IMR-90 (cell line): ENCODE data around the gene SH3RF3. TPM values are rescaled to one million over a fixed set of nuclear protein-coding genes. Genes with fewer than 3 reads are reported as not detected.

Experiments used
- ATAC-seq: fragments of 200-7000 bp; cut with Tn5 transposase; 2 replicates; pipeline ENCODE4 v1.9.1; 2020; ENCODE audit warnings: low read depth, mild to moderate bottlenecking, moderate library complexity
- BruUV-seq: library from RNA; stranded (reverse); fragments of 400-500 nt; replicated peaks from 2 replicates; lab custom pipeline; 2021; lab: Mats Ljungman, UMichigan
- CTCF ChIA-PET: fragments of 300-600 bp; formaldehyde crosslinking; extraction: SDS; loops from one replicate; lab custom pipeline; 2021; ENCODE audit warnings: antibody characterized with exemption; lab: Yijun Ruan, JAX
- POLR2A ChIA-PET: fragments of 300-600 bp; sonication (Branson Sonifier 250); formaldehyde crosslinking; loops from one replicate; lab custom pipeline; 2022; ENCODE audit warnings: antibody characterized with exemption; ENCODE audit not compliant: unreplicated experiment; lab: Charles Lee
- DNase-seq: peaks from one replicate; pipeline ENCODE4 v3.0.0; 2013
- H2AFZ ChIP-seq: replicated peaks from 2 replicates; pipeline ENCODE3; 2013; ENCODE audit warnings: low read length, mild to moderate bottlenecking; ENCODE audit not compliant: poor library complexity
- H2AK5ac ChIP-seq: 2 replicates; pipeline ENCODE4 v1.6.1; 2013; ENCODE audit warnings: low read depth, low read length, inconsistent platforms
- H2AK9ac ChIP-seq: replicated peaks from 2 replicates; pipeline ENCODE3; 2013; ENCODE audit warnings: mild to moderate bottlenecking, low read depth, low read length, moderate library complexity; ENCODE audit not compliant: poor library complexity
- H2BK120ac ChIP-seq: 2 replicates; pipeline ENCODE4 v1.6.1; 2013; ENCODE audit warnings: low read depth, low read length, inconsistent platforms
- H2BK15ac ChIP-seq: 3 replicates; pipeline ENCODE4 v1.6.1; 2013; ENCODE audit warnings: low read depth, low read length, inconsistent platforms
- H2BK20ac ChIP-seq: 2 replicates; pipeline ENCODE4 v1.6.1; 2013; ENCODE audit warnings: low read depth, mild to moderate bottlenecking, inconsistent platforms, low read length, moderate library complexity
- H2BK5ac ChIP-seq: 2 replicates; pipeline ENCODE4 v1.6.1; 2013; ENCODE audit warnings: mild to moderate bottlenecking, low read depth, low read length, inconsistent platforms; ENCODE audit not compliant: poor library complexity, severe bottlenecking
- H3K14ac ChIP-seq: replicated peaks from 2 replicates; pipeline ENCODE4 v1.6.1; 2013; ENCODE audit warnings: low read depth, low read length, inconsistent platforms
- H3K18ac ChIP-seq: 2 replicates; pipeline ENCODE4 v1.6.1; 2013; ENCODE audit warnings: low read depth, low read length, control low read depth
- H3K23ac ChIP-seq: 2 replicates; pipeline ENCODE4 v1.6.1; 2013; ENCODE audit warnings: low read depth, low read length, inconsistent platforms
- H3K27ac ChIP-seq: 2 replicates; pipeline ENCODE4 v1.5.1; 2013; ENCODE audit warnings: mild to moderate bottlenecking, control low read depth, low read length; ENCODE audit not compliant: insufficient read depth
- H3K27me3 ChIP-seq: 2 replicates; pipeline ENCODE4 v1.6.1; 2013; ENCODE audit warnings: low read length; ENCODE audit not compliant: control insufficient read depth, insufficient read depth
- H3K36me3 ChIP-seq: 2 replicates; pipeline ENCODE4 v1.6.1; 2013; ENCODE audit warnings: low read length, mixed read lengths; ENCODE audit not compliant: control insufficient read depth, insufficient read depth
- H3K4ac ChIP-seq: 2 replicates; pipeline ENCODE4 v1.6.1; 2013; ENCODE audit warnings: low read depth, low read length, inconsistent platforms
- H3K4me1 ChIP-seq: 2 replicates; pipeline ENCODE4 v1.6.1; 2013; ENCODE audit warnings: low read length, mixed read lengths; ENCODE audit not compliant: control insufficient read depth, insufficient read depth
- H3K4me2 ChIP-seq: 2 replicates; pipeline ENCODE4 v1.6.1; 2013; ENCODE audit warnings: low read depth, mild to moderate bottlenecking, control low read depth, low read length, moderate library complexity
- H3K4me3 ChIP-seq: 2 replicates; pipeline ENCODE4 v1.5.1; 2013; ENCODE audit warnings: low read depth, mild to moderate bottlenecking, control low read depth, low read length, moderate library complexity; ENCODE audit not compliant: insufficient read depth
- H3K56ac ChIP-seq: 2 replicates; pipeline ENCODE4 v1.6.1; 2013; ENCODE audit warnings: low read length, inconsistent platforms; ENCODE audit not compliant: insufficient read depth; ENCODE audit errors: extremely low read depth
- H3K79me1 ChIP-seq, 2 experiments: 2 replicates each; pipeline ENCODE4 v1.6.1; 2013; ENCODE audit warnings: low read length in 2 of 2, inconsistent platforms in 1 of 2, low read depth in 1 of 2
- H3K9ac ChIP-seq: 2 replicates; pipeline ENCODE4 v1.6.1; 2013; ENCODE audit warnings: low read depth, low read length, control low read depth
- H3K9me1 ChIP-seq: 2 replicates; pipeline ENCODE4 v1.6.1; 2013; ENCODE audit warnings: low read length, inconsistent platforms; ENCODE audit not compliant: insufficient read depth
- H3K9me3 ChIP-seq: 2 replicates; pipeline ENCODE4 v1.6.1; 2013; ENCODE audit warnings: low read length; ENCODE audit not compliant: control insufficient read depth, insufficient read depth
- H4K20me1 ChIP-seq: 2 replicates; pipeline ENCODE4 v1.6.1; 2013; ENCODE audit warnings: low read length, inconsistent platforms; ENCODE audit not compliant: insufficient read depth
- H4K5ac ChIP-seq: 2 replicates; pipeline ENCODE4 v1.6.1; 2013; ENCODE audit warnings: mild to moderate bottlenecking, low read depth, low read length, control low read depth
- H4K8ac ChIP-seq, 2 experiments: 2 replicates each; pipeline ENCODE4 v1.6.1; 2013; ENCODE audit warnings: low read depth in 2 of 2, low read length in 2 of 2, control low read depth in 1 of 2, inconsistent platforms in 1 of 2
- H4K91ac ChIP-seq: 2 replicates; pipeline ENCODE4 v1.6.1; 2013; ENCODE audit warnings: low read depth, low read length, inconsistent platforms; ENCODE audit not compliant: insufficient read depth
- BHLHE40 ChIP-seq: fragments of 150-350 bp; IDR thresholded peaks from 2 replicates; pipeline ENCODE4 v1.6.1; 2016; ENCODE audit warnings: mild to moderate bottlenecking, low read depth, low read length
- CEBPB ChIP-seq: IDR thresholded peaks from 2 replicates; pipeline ENCODE4 v1.6.1; 2012; ENCODE audit warnings: low read depth, low read length, improper control_type of control experiment
- CHD1 ChIP-seq: IDR thresholded peaks from 2 replicates; pipeline ENCODE4 v1.6.1; 2012; ENCODE audit warnings: low read depth, low read length, improper control_type of control experiment
- FOS ChIP-seq: fragments of 150-350 bp; IDR thresholded peaks from 2 replicates; pipeline ENCODE4 v1.6.1; 2016; ENCODE audit warnings: low read depth, low read length
- MAFK ChIP-seq: IDR thresholded peaks from 2 replicates; pipeline ENCODE4 v1.6.1; 2012; ENCODE audit warnings: low read depth, low read length, improper control_type of control experiment
- MAZ ChIP-seq: IDR thresholded peaks from 2 replicates; pipeline ENCODE4 v1.6.1; 2012; ENCODE audit warnings: low read depth, mild to moderate bottlenecking, low read length, improper control_type of control experiment, moderate library complexity, borderline replicate concordance
- MXI1 ChIP-seq: IDR thresholded peaks from 2 replicates; pipeline ENCODE4 v1.6.1; 2012; ENCODE audit warnings: low read depth, mild to moderate bottlenecking, low read length, moderate library complexity, borderline replicate concordance
- NFE2L2 ChIP-seq: fragments of 150-350 bp; IDR thresholded peaks from 2 replicates; pipeline ENCODE4 v1.6.1; 2016; ENCODE audit warnings: low read depth, mild to moderate bottlenecking, low read length
- POLR2A ChIP-seq: IDR thresholded peaks from 2 replicates; pipeline ENCODE4 v1.6.1; 2012; ENCODE audit warnings: mild to moderate bottlenecking, low read depth, low read length
- RCOR1 ChIP-seq: IDR thresholded peaks from 2 replicates; pipeline ENCODE4 v1.6.1; 2012; ENCODE audit warnings: mild to moderate bottlenecking, low read length, improper control_type of control experiment; ENCODE audit not compliant: insufficient replicate concordance
- RFX5 ChIP-seq: IDR thresholded peaks from 2 replicates; pipeline ENCODE4 v1.8.0; 2012; ENCODE audit warnings: low read depth, mild to moderate bottlenecking, low read length, moderate library complexity
- SMC3 ChIP-seq: fragments of 150-350 bp; IDR thresholded peaks from 2 replicates; pipeline ENCODE4 v1.6.1; 2016; ENCODE audit warnings: low read depth, mild to moderate bottlenecking, antibody characterized with exemption, low read length, moderate library complexity
- whole genome bisulfite sequencing, 2 experiments: methylation state at CpG; one replicate each; pipeline versions ENCODE4 v1.1.5 to v1.1.7; 2013; ENCODE audit warnings: missing lambda C conversion rate in 2 of 2; ENCODE audit not compliant: insufficient read length in 1 of 2; ENCODE audit errors: extremely low coverage in 2 of 2; 5-methylcytosine and 5-hydroxymethylcytosine counted together
- dilution Hi-C: fragments of 300-500 bp; cut with HindIII; formaldehyde crosslinking; loops from one replicate; pipeline ENCODE4 v1.14.3; 2018; ENCODE audit warnings: low sequenced_read_pairs; ENCODE audit not compliant: unreplicated experiment
- in situ Hi-C: fragments of 300-500 bp; cut with MboI; formaldehyde crosslinking; loops from 3 replicates; pipeline ENCODE4 v1.14.3; 2019; ENCODE audit warnings: low sequenced_read_pairs, inconsistent platforms, mixed read lengths
- intact Hi-C: fragments of 100-400 bp; cut with micrococcal nuclease; formaldehyde crosslinking; loops from 2 replicates; pipeline ENCODE4 v1.10.0; 2022
- polyA plus RNA-seq, 3 experiments: library from polyadenylated mRNA; depleted of rRNA; stranded (reverse); fragments of >200 nt; gene quantifications; 2 replicates each; pipeline ENCODE4 v1.2.3, GENCODE V29; 2012; ENCODE audit warnings: low replicate concordance in 1 of 3
- total RNA-seq: library from RNA; depleted of rRNA; stranded (reverse); fragments of >200 nt; gene quantifications from 2 replicates; pipeline ENCODE4 v1.2.3, GENCODE V29; 2012
- TF ChIP-seq, protein P1 (sequence below): fragments of 150-350 bp; IDR thresholded peaks from 2 replicates; pipeline ENCODE4 v1.6.1; 2017; ENCODE audit warnings: mild to moderate bottlenecking, antibody characterized with exemption, low read length, low read depth
- TF ChIP-seq, protein P2 (sequence below): fragments of 150-350 bp; IDR thresholded peaks from 2 replicates; pipeline ENCODE4 v1.6.1; 2016; ENCODE audit warnings: low read depth, mild to moderate bottlenecking, low read length, moderate library complexity, borderline replicate concordance

Gene SH3RF3
- total and polyA plus RNA-seq, 2 of the 4 experiments (the other 2 are of a cell fraction), result 3.4 to 5.3 TPM

GRCh38 chr2:109243526-109244303, 114.7 kb downstream of the SH3RF3 start:
- Histone ChIP-seq H3K9me3 (no peaks in the 10 kb centered on the region), H2AFZ (no peak overlapping the region), H3K4me2 (no peak overlapping the region), H3K14ac (peak overlapping the region; percentile 41), H3K27ac (peak overlapping the region; percentile 74; the same call in 1 of the 2 replicates), H3K9ac (no peak overlapping the region), H4K20me1 (peaks cover 25% of the 10 kb centered on the region), H2BK120ac (peak overlapping the region; percentile 92), H3K4ac (peak overlapping the region; percentile 92), H2BK15ac (peak overlapping the region; percentile 27; the same call in 2 of the 3 replicates), H3K79me1 (peaks cover 57 to 86% of the 10 kb centered on the region in 2 experiments), H2AK5ac (peak overlapping the region; percentile 94), H3K9me1 (peaks cover 43% of the 10 kb centered on the region), H2AK9ac (peak overlapping the region; percentile 5), H3K56ac (peak overlapping the region; percentile 63; the same call in 1 of the 2 replicates), H3K23ac (peak overlapping the region; percentile 44; the same call in 1 of the 2 replicates), H3K18ac (peak overlapping the region; percentile 55), H4K8ac (peak overlapping the region; percentile 22 to 81), H4K5ac (peak overlapping the region; percentile 69), H2BK5ac (peak overlapping the region; percentile 34), H3K4me1 (peaks cover 45% of the 10 kb centered on the region), H3K4me3 (no peak overlapping the region), H3K27me3 (no peaks in the 10 kb centered on the region), H2BK20ac (peak overlapping the region; percentile 89), H4K91ac (peak overlapping the region; percentile 73), H3K36me3 (no peaks in the 10 kb centered on the region)
- dilution Hi-C loops, result no loop called here
- 87% methylated on average over 7 of the region's 10 CpGs; no CpG with 5 or more reads in 1 of the 2 experiments for WGBS, 2 experiments
- no TSS peak for BruUV-seq
- DNase-seq, result no peak
- intact Hi-C loops, result loop anchor here (5.0 kb wide), 2 partner anchors 71 to 74 kb away; no protein-coding TSS in a partner anchor
- CTCF ChIA-PET, result no interaction called here
- in situ Hi-C loops, result no loop called here
- no peak for ATAC-seq
- POLR2A ChIA-PET, result no interaction called here
- TF ChIP-seq BHLHE40 (no peak), CHD1 (no peak), MXI1 (no peak), MAZ (no peak), RFX5 (no peak), POLR2A (no peak), RCOR1 (no peak), MAFK (no peak), NFE2L2 (no peak), FOS (no peak), CEBPB (no peak), SMC3 (no peak)
- TF ChIP-seq, protein P1, sequence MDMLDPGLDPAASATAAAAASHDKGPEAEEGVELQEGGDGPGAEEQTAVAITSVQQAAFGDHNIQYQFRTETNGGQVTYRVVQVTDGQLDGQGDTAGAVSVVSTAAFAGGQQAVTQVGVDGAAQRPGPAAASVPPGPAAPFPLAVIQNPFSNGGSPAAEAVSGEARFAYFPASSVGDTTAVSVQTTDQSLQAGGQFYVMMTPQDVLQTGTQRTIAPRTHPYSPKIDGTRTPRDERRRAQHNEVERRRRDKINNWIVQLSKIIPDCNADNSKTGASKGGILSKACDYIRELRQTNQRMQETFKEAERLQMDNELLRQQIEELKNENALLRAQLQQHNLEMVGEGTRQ, result no peak
- TF ChIP-seq, protein P2, sequence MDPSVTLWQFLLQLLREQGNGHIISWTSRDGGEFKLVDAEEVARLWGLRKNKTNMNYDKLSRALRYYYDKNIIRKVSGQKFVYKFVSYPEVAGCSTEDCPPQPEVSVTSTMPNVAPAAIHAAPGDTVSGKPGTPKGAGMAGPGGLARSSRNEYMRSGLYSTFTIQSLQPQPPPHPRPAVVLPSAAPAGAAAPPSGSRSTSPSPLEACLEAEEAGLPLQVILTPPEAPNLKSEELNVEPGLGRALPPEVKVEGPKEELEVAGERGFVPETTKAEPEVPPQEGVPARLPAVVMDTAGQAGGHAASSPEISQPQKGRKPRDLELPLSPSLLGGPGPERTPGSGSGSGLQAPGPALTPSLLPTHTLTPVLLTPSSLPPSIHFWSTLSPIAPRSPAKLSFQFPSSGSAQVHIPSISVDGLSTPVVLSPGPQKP, result no peak
